ENCODE measurements around the gene STK39.

- TF ChIP-seq EZH2phosphoT487 (IDR thresholded peaks at IDR 0.05; ENCODE audit: insufficient read depth, low read depth) (no peak), EZH2 (IDR thresholded peaks at IDR 0.05; ENCODE audit: insufficient read depth, poor library complexity, severe bottlenecking) (no peak)
Measured at GRCh38 chr2:167942366-167943081, 304.9 kb downstream of the STK39 start.

Measured in GM23248 (cell line).